Mammary epithelial cell (primary cell): ENCODE measurements around the gene C11orf16.

Experiments used
- EZH2 ChIP-seq: IDR thresholded peaks from 2 replicates; pipeline ENCODE4 v1.6.1; 2012; ENCODE audit warnings: low read length, inconsistent platforms, borderline replicate concordance
- TF ChIP-seq, protein P1 (sequence below), 2 donors: IDR thresholded peaks in 1 of 2; conservative IDR thresholded peaks in 1 of 2; 2 replicates each; pipeline ENCODE4 v1.5.1; 2011 to 2012; ENCODE audit warnings: inconsistent platforms in 2 of 2, low read length in 2 of 2, mild to moderate bottlenecking in 2 of 2, control low read depth in 1 of 2, low read depth in 1 of 2; ENCODE audit not compliant: insufficient read depth in 1 of 2; ENCODE audit errors: extremely low read depth in 1 of 2

DNA sequence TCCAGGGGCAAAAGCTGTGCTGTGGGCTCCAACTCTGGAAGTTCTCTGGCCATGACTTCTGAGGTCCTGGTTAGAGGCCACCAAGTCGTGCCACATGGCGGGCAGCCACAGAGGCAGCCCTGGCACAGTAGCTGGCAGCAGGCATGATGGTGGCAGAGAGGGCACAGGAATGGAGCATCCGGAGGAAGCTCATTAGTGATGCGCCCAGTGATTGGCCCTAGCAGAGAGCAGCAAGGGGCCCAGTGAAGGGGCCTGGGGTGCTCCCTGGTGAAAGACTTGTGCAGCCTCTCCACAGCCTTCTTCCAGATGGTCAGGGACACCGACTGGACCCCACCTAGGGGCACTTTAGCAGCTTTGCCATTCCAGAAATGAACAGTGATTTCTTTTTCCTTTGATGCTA is 7.0 kb downstream of the C11orf16 start:
- TF ChIP-seq, protein P1, sequence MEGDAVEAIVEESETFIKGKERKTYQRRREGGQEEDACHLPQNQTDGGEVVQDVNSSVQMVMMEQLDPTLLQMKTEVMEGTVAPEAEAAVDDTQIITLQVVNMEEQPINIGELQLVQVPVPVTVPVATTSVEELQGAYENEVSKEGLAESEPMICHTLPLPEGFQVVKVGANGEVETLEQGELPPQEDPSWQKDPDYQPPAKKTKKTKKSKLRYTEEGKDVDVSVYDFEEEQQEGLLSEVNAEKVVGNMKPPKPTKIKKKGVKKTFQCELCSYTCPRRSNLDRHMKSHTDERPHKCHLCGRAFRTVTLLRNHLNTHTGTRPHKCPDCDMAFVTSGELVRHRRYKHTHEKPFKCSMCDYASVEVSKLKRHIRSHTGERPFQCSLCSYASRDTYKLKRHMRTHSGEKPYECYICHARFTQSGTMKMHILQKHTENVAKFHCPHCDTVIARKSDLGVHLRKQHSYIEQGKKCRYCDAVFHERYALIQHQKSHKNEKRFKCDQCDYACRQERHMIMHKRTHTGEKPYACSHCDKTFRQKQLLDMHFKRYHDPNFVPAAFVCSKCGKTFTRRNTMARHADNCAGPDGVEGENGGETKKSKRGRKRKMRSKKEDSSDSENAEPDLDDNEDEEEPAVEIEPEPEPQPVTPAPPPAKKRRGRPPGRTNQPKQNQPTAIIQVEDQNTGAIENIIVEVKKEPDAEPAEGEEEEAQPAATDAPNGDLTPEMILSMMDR (conservative IDR thresholded peaks at IDR 0.05 in 1 of 2, IDR thresholded peaks at IDR 0.05 in 1 of 2; ENCODE audit: extremely low read depth in 1 of 2, insufficient read depth in 1 of 2, low read depth in 1 of 2, low read length in 2 of 2) = no peak
- TF ChIP-seq EZH2 = no peak
